ENCODE measurements around the gene DCTD.

Gene DCTD

DNA sequence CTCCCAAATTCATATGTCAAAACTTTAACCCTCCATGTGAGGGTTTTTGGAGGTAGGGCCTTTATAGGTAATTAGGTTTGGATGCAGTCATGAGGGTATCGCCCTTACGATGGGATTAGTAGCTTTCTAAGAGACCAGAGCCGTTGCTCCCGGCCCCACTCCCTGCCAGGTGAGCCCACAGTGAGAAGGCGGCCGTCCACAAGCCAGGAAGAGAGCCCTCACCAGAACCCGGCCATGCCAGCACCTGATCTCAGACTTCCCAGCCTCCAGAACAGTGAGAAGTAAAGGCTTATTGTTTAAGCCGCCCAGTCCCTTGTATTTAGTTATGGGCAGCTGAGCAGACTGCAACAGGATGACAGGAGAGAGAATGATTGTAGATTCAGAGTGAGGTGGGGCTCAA is 40.8 kb downstream of the DCTD start:
- no peak overlapping the region for H3K27ac ChIP-seq
- TF ChIP-seq ZFX (IDR thresholded peaks at IDR 0.05): no peak
- TF ChIP-seq, protein P1, sequence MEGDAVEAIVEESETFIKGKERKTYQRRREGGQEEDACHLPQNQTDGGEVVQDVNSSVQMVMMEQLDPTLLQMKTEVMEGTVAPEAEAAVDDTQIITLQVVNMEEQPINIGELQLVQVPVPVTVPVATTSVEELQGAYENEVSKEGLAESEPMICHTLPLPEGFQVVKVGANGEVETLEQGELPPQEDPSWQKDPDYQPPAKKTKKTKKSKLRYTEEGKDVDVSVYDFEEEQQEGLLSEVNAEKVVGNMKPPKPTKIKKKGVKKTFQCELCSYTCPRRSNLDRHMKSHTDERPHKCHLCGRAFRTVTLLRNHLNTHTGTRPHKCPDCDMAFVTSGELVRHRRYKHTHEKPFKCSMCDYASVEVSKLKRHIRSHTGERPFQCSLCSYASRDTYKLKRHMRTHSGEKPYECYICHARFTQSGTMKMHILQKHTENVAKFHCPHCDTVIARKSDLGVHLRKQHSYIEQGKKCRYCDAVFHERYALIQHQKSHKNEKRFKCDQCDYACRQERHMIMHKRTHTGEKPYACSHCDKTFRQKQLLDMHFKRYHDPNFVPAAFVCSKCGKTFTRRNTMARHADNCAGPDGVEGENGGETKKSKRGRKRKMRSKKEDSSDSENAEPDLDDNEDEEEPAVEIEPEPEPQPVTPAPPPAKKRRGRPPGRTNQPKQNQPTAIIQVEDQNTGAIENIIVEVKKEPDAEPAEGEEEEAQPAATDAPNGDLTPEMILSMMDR (conservative IDR thresholded peaks at IDR 0.05): no peak

DNA sequence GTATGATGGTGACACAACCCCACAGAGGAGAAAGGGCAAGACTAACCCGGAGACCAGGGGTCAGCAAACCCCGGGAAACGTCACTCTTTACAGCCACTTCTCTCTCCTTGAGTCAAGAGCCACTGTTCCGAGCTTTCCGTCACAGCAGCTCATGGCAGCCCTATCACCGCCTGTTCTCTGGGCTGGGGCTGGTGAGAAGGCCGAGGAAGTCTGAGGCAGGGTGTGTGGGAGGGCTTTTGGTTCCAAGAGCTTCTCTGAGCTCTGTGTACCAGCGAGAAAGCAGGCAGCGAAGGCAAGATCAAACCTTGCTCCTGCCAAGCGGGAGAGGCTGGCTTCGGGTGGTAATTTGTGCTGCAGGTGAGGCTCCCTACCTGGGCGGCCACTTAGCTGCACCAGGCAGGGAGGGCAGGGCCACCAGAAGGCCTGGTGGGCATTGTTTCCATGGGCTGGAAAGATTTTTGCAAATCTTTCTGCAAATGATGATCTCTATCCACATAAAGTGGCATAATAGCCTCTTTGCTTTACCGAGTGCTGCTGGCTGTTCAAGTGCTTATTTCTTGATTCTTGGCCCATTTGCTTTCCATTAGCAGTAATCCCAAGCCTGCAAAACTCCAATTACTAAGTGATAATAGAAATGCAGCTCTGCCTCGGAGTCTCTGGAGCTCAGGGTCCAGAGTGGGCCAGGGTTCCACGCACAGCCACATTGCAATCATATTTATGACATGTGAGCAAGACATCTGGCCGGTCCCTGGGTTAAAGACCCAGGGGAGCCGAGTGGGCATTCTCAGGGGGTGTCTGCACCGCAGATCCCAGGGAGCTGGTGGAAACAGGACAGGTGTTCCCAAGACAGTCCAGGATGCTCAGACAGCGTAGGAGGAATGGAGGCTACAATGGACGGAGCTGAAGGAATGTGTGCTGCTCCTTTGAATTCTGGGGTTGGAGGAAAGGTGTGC is 41.5 kb downstream of the DCTD start:
- no peak overlapping the region for H3K27ac ChIP-seq

DNA sequence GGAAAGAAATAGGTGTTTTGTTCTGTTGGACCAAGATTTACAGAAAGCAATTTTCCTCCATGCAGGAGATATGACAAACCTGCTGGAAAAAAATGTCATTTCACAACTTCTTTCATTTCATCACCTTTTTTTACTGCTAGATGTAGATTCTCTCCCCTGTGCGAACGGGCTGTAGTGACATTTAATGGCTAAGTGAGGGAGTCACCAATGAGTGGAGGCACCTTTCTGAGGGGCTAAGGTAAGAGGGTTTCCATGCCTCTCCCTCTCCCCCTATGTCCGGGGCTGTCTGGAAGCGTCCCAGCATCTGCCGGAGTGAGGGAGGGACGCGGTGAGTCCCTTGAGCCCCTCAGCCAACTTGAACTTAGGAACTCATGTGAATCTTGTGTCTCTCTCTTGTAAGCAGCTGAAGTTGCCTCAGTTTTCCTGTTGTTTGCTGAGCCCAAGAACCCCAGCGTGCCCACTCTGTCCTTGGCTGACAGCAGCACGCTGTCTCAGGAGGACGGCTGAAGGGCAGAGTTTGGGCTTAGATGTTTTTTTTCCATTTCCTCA is 42.3 kb downstream of the DCTD start:
- TF ChIP-seq ZFX (IDR thresholded peaks at IDR 0.05): no peak
- TF ChIP-seq, protein P1 (conservative IDR thresholded peaks at IDR 0.05): no peak

More for the DNA sequence above, 41.5 kb downstream of the DCTD start:
- TF ChIP-seq, protein P1 (conservative IDR thresholded peaks at IDR 0.05): no peak
- no peak for TF ChIP-seq ZFX (IDR thresholded peaks at IDR 0.05)

DNA sequence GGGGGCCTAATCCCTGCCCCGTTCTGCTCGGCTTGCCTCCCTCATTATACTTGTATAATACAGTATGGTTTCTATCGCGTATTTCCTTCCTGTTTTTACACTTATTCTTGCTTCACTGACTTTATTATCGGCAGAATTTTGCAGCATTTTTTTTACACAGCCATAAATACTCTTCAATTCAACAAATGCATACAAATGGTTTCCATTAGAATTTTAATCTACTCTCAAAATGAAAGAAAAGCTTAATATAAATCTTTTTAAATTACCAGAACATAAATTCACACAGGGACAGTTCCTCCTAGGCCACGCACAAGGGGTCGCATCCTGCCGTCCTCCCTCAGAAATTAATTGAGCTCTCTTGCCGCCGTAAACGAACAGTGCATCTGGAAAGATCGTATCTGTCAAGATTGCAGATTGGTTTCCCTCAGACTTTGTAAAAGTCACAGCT is 42.9 kb downstream of the DCTD start:
- no peak for TF ChIP-seq ZFX (IDR thresholded peaks at IDR 0.05)
- TF ChIP-seq, protein P1 (conservative IDR thresholded peaks at IDR 0.05): no peak
- no peak overlapping the region for H3K27ac ChIP-seq

More for the DNA sequence above, 42.3 kb downstream of the DCTD start:
- H3K27ac ChIP-seq: no peak overlapping the region

DNA sequence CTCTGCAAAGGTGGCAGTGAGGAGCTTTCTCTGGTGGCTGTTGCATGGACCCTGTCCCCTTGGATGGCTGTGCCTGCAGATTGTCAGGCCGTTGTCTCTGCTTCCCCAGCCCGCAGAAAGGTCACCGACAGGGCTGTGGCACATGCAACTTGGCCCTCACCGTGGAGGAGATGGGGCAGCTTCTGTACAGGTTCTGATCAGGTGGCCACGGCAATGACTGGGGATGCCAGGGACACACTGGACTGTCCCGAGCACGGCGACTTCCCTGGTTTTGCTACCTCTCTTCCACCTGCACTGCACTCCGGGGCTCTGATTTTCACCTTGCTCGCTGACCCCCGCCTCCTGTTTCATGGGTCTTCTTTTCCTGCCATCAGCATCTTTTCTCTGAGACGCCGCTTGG is 43.5 kb downstream of the DCTD start:
- H3K27ac ChIP-seq: no peak overlapping the region
- TF ChIP-seq ZFX (IDR thresholded peaks at IDR 0.05): no peak
- TF ChIP-seq, protein P1 (conservative IDR thresholded peaks at IDR 0.05): no peak

DNA sequence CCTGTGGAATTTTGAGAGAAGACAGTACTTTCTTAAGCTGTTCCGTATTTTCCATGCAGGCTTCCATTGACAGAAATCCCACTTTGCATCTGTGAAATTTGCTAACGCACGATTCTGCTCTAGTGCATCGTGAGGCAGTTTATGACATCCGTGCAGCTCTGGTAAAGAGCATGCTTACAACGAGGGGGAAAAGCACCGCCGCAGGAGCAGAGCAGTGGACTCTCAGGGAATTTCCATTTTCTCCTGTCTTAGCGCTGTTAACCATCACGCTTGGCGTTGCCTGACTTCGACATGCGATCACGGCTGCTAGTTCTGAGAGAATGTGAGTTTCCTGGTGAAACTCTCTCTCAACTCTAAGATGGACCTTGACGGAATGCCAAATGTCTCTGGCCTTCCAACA is 43.9 kb downstream of the DCTD start:
- TF ChIP-seq, protein P1 (conservative IDR thresholded peaks at IDR 0.05): no peak
- TF ChIP-seq ZFX (IDR thresholded peaks at IDR 0.05): no peak
- no peak overlapping the region for H3K27ac ChIP-seq

DNA sequence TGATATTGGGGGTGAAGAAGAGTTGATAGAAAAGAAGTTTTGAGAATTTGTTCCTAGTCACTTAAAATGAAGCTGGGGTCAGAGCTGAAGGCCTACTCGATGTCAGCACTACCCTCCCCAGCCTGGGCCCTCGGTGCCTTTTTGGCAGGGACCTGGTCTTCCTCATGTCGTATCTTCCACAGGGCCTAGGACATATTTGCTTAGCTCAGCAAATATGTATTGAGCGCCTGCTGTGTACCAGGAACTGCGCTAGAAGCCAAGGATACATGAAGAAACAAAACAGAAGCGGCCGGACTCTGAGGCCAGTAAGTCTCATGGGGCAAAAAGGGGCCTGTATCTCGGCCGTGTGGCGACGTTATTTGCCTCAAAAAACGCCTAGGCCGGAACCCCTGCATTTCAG is 44.3 kb downstream of the DCTD start:
- no peak for TF ChIP-seq ZFX (IDR thresholded peaks at IDR 0.05)
- TF ChIP-seq, protein P1 (conservative IDR thresholded peaks at IDR 0.05): no peak
- H3K27ac ChIP-seq: no peak overlapping the region

All from C4-2B (cell line).